ENCODE results near the gene DIP2C.

DNA sequence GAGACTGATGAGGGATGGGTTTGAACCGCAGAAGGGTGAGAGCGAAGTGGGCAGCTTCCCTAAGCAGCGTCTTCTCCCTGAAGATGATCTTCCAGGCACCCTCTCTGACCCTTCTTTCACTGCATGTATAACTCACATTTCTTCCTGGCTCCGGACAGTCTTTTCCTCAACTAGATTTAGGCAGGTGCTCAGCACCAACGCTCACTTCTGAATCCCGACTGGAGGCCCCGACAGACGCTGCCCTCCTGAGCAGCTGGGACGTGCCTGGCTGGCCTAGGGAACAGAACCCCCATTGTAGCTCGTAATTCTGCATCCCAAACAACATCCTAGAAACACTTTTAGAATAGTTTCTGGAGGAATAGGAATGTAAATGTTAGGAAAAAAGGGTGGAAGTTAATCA, 206.6 kb downstream of the DIP2C start:
- TF ChIP-seq, protein P1, sequence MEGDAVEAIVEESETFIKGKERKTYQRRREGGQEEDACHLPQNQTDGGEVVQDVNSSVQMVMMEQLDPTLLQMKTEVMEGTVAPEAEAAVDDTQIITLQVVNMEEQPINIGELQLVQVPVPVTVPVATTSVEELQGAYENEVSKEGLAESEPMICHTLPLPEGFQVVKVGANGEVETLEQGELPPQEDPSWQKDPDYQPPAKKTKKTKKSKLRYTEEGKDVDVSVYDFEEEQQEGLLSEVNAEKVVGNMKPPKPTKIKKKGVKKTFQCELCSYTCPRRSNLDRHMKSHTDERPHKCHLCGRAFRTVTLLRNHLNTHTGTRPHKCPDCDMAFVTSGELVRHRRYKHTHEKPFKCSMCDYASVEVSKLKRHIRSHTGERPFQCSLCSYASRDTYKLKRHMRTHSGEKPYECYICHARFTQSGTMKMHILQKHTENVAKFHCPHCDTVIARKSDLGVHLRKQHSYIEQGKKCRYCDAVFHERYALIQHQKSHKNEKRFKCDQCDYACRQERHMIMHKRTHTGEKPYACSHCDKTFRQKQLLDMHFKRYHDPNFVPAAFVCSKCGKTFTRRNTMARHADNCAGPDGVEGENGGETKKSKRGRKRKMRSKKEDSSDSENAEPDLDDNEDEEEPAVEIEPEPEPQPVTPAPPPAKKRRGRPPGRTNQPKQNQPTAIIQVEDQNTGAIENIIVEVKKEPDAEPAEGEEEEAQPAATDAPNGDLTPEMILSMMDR (IDR thresholded peaks at IDR 0.05), result no peak
- no peak for TF ChIP-seq EZH2 (IDR thresholded peaks at IDR 0.05; ENCODE audit: borderline replicate concordance, insufficient read depth, low read depth, low read length, poor library complexity, severe bottlenecking)
